GM19328 (cell line): Measurements from ENCODE around the gene ABCC4.

ENCODE experiments used
- ATAC-seq: cut with Tn5 transposase; IDR thresholded peaks from one replicate; pipeline ENCODE4 v1.9.1; 2021; ENCODE audit warnings: mild to moderate bottlenecking, moderate library complexity; ENCODE audit not compliant: unreplicated experiment

Gene ABCC4

DNA sequence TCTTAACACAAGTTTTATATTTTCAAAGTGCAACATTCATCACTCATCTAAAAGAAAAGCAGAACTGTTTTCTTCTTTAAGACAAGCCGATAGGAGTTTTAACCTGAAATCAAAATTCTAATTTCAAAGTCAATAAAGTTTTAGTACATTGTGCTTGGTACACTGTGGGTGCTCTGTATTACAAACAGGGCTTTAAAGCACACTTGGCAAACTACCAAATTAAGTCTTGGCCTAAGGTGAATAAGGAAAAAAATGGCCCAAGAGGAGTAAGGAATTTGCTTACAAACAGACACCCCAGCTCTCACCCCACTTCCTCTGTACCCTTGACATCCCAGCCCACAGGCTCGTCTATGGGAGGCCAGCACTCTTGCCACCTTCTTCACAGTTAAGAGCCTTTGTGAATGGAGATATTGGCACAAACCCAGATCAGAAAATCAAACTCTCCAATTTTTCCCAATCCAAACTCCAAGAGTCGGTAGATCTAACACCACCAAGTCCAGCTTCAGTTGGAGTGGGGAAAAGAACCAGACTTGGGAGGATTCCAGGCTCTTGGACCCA is 66.0 kb downstream of the ABCC4 start:
- ATAC-seq = no peak

DNA sequence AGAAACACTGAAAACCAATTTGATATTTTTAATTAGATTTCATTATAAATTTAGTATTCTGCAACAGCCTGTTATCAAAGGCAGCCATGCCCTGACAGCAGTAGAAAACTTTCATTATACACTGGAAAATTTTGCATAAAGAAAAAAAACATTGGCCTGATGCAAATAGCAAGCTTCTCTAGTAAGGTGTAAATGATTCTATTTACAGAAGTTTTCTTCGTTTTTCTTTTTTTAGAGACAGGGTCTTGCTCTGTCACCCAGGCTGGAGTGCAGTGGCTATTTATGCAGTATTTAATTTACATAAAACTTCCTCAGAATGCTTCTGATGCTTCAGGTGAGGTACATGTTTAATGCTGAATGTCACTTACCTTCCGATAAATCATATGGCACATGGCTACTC is 67.0 kb downstream of the ABCC4 start:
- peak; percentile 83 for ATAC-seq

DNA sequence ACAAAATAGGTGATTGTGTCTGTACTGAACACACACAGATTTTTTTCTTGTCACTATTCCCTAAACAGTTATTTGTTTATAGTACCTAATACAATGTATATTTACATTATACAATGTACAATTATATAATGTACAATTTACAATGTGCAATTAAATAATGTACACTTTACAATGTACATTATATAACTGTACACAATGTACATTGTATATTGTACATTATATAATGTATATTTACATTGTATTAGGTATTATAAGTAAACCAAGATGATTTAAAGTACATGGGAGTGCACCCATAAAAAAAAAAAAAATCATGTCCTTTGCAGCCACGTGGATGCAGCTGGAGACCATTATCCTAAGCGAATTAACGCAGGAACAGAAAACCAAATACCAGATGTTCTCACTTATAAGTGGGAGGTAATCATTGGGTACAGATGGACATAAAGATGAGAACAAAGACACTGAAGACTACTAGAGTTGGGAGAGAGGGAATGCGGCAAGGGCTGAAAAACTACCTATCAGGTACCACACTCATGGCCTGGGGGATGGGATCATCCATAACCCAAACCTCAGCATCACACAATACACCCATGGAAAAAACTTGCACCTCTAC is 68.1 kb downstream of the ABCC4 start:
- no peak for ATAC-seq

DNA sequence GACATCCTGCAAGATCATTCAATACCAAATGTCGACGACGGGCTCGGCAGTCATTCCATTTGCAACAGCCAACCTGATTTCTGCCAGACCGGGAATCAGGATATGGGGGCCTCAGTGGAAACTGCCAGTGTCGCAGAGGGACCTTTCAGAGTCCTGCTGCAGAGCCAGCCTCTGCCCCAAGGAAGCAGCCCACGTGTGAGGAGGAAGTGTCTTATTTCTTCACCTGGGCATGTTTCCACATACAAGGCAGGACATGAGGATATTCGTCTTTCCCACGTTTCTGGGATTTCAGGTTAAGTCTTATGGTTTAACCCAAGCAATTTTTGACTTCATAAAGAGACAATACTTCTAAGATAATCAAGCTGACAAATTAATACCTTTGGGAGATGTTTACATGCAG is 69.9 kb downstream of the ABCC4 start:
- ATAC-seq = no peak

- ATAC-seq = no peak
Measured at GRCh38 chr13:95229855-95230254, 71.4 kb downstream of the ABCC4 start.

GRCh38 chr13:95228130-95228529 is 73.1 kb downstream of the ABCC4 start:
- no peak for ATAC-seq

- peak; percentile 82 for ATAC-seq
Measured at GRCh38 chr13:95226932-95227695, 74.1 kb downstream of the ABCC4 start.

DNA sequence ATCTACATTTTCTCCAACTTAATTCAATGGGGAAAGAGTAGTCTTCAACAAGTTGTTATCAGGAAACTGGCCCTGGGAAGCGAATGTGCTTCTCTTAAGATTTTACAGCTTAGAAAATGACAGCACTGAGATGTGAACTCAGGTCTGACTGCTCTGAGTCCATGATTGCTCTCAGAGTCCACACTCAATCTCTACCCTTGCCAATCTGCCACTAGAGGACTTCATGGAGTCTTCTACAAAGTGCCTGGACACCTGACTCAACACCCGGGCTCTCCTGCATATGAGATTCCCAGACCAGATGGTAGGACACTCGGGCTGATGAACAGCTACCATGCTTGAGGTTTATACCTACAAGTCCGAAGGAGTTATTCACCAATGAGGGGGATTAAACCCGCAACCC is 74.8 kb downstream of the ABCC4 start:
- no peak for ATAC-seq

GRCh38 chr13:95226050-95226449 is 75.2 kb downstream of the ABCC4 start:
- no peak for ATAC-seq

DNA sequence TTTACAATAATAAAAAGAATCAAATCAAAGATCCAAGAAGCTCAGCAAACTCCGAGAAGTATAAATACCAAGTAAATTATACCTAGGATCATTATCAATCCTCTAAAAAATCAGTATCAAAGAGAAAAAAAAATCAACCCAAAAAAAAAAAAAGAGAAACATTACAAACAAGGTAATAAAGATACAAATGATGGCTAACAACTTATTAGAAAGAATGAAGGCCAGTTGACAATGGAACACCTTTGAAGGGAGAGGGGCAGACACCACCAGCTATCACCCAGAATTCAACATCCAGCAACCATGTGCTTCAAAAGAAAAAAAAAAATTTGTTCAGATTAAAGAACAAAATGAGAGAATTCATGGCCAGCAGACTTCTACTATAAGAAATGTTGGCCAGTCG is 77.2 kb downstream of the ABCC4 start:
- ATAC-seq = no peak

DNA sequence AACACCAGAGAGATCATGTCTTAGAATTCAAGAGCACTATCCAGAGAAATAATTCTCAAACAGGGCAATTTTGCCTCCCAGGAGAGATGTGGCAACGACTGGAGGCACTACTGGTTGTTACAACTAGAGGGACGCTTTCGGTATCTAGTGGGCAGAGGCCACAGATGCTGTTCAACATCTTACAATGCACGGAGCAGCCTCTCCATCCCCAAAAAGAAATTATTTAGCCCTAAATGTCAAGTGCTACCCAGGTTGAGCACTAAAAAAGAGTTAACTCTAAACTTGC is 78.6 kb downstream of the ABCC4 start:
- no peak for ATAC-seq

GRCh38 chr13:95221971-95222732 is 79.1 kb downstream of the ABCC4 start:
- no peak for ATAC-seq

GRCh38 chr13:95220611-95221010 is 80.6 kb downstream of the ABCC4 start:
- ATAC-seq = no peak

GRCh38 chr13:95217920-95218830 is 83.1 kb downstream of the ABCC4 start:
- ATAC-seq = no peak

GRCh38 chr13:95216182-95216581 is 85.1 kb downstream of the ABCC4 start:
- no peak for ATAC-seq

DNA sequence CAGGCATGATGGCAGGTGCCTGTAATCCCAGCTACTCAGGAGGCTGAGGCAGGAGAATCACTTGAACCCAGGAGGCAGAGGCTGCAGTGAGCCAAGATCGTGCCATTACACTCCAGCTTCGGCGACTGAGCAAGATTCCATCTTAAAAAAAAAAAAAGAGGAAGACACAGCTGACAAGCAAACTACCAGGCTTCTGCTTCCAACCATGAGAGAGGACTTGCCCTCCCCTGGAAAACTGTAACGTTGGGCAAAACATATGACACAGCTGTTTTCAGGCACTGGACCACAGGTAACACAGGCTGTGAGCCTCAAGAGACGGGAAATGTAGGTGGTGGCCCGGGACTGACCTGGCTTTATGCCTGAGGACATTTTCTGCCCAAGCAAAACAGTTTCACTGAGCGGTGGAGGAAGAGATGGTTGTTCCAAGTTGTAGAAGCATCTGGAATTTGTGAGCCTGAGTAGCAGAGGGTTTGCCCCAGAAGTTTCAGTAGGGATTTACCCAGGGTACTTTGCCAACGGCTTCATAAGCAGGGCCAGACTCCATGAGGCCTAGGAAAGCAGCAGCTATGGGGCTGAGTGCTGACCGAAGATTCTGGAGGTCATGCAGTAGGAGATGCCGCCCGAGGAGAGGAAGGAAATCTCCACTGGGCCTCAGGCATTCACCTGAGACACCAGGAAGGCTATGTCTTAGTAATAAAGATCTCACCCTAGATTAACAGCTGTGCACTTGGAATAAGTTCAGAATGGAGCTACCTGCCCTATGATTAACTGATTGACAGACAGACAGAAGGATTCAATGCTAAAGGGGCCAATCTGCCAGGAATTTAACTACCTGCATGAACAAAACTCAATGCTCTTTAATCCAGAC is 88.0 kb downstream of the ABCC4 start:
- ATAC-seq = no peak

DNA sequence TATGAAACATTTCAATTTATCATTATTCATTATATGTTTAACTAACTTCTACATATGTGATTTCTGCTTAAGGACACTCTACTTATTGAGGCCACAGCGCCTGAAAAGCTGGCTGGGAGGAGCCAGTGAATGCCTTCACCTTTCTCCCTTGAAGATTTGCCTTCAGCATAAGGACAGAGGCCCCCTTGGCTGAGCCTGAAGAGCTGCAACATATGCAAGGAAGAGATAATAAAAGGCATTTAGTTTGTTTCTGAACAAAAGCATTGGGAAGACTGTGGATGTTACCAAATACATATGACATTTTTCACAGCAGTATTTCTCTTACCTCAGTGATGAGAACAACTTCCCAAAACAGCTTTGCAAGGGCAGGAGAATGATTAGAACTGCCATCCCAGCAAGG is 92.1 kb downstream of the ABCC4 start:
- no peak for ATAC-seq

DNA sequence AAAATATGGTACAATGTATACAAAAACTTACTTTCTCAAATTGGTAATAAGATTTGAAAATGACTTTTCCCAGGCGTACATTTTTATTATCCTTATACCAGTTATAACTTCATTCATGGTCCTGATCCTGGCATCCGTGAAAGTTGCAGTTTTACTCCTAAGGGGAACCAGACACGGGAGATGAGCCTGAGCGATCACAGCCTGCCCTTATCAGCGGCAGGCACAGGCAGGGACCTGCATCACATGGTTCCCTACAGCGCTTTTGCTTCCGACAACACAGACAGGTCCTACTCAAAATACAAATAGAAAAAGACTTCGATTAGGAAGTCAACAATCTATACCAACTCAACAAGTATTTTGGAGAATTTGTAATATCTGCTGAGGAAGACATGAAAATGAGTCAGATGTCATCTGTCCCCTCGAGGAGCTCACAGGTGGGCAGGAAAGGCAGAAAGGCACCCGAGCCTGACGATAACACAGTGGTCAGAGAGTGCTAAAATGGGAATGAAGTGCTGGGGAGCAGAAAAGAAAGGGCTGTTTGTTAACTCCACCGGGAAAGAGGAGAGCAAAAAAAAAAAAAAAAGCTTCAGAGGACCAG is 93.4 kb downstream of the ABCC4 start:
- peak; percentile 80 for ATAC-seq

GRCh38 chr13:95206116-95206515 is 95.1 kb downstream of the ABCC4 start:
- no peak for ATAC-seq
